LNCAP (cell line): Measurements from ENCODE around the gene RNU2-63P.

Source experiments
- CTCF ChIP-seq: fragments of 450-650 bp; IDR thresholded peaks from 2 replicates; pipeline ENCODE4 v1.5.1; 2017; ENCODE audit warnings: mild to moderate bottlenecking

The RNU2-63P gene

DNA sequence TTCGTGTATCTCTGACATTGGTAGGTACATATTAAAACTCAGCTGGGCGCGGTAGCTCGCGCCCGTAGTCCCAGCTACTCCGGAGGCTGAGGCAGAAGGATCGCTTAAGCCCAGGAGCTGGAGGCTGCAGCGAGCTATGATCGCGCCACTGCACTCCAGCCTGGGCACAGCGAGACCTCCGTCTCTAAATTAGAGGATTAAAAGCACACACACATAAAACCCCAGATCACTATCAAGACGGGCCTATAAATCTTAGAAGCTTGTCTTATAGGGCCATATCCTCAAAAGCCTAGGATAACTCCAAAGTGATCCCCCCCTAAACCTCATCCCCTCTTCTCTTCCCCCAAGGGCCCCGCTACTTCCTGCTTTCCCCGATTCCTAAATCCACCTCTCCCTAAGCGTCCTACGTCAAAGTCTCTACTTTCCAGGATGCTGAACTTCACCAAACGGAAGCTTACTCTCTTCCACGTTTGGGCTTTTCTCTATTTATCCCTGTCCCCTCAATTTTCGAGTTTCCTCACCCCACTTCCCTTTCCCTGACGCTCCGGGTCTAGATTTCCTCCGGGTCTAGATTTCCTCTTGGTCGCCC, 38.5 kb upstream of the RNU2-63P start:
- no peak for TF ChIP-seq CTCF

DNA sequence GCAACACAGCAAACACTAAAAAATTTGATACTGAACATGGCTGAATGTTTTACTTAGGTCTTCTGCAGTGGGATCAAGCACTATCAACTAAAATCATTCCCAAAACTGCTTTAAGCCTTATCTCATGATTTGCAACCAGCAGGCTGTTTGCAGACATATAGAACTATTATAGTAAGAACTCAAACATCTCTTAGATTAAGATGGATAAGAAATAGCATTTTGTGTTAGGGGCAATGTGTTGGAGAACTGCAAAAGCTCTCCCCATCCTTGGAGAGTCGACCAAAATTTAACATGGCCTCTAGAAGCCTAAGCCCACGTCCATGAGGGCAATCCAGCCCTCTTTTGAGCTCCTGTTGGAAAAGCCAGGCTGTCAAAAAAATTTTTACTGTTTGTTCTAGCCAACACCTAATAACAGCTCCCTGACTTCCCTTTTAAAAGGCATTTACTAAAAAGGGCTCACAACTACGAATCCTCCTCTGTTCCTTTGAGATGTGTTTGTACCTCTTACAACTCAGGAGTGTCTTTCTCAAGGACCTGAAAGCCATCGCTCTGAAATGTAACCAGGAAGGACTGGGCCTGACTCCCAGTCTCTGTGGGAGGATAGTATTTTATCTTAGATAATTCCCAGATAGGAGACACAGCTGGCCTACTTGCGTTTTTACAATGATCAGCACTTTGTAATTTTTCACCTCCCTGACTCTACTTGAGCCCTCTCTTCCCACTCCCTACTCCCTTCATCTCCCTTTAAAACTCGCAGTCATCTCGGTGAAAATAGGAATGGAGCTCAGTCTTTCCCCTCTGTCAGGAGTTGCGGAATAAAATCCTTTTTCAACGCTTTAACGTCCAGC, 37.8 kb upstream of the RNU2-63P start:
- no peak for TF ChIP-seq CTCF

DNA sequence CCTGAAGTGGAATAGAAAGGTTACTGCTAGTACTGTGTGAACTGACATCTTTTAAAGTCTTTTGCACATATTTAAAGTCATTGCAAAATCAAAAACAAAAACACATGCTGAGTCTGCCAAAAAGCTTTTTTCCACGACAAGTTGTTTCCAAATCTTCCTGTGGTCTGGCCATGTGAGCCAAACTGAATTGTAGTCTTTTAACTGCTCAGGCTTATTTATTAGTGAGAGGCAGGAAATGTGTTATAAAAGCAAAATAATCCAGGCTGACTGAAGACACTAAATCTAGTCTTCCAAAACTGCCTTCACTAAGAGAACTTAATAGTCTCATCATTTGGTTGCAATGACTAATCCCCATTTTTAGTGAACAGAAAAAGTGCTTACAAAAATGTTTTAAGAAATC, 36.9 kb upstream of the RNU2-63P start:
- TF ChIP-seq CTCF = no peak

DNA sequence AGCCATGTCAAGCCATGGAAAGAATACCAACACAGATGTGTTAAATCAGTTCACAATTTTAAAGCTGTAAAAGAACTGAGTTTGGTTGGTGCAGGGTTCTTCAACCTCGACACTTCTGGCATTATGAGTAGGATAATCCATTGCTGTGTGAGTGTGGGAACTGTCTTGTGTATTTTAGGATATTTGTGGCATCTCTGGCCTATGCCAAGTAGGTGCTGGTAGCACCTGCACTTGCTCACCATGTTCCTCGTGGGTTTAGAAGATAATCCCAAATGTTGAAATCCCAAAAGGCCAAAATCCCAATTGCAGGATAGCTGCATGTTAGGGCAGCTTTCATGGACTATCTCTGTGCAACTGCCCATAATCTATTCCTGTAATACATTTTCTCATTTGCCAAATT, 35.4 kb upstream of the RNU2-63P start:
- TF ChIP-seq CTCF = no peak

DNA sequence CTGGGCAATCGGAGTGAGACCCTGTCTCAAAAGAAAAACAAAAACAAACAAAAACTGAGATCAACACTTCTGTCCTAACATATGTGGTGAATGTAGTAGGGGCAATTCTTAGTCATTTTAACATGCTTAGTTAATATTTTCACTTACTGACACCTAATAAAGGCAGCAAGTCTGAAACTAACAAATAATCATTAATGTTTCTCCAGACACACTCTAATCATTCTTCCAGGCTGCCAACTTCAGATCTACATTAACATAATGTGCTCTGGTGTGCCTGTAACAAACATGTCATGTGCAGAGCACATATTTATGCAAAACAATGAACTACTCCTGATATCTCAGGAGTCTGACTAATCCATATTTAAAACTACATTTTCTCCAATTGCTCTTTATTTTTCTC, 33.3 kb upstream of the RNU2-63P start:
- no peak for TF ChIP-seq CTCF

GRCh38 chr2:88048541-88048940, 32.2 kb upstream of the RNU2-63P start:
- no peak for TF ChIP-seq CTCF

DNA sequence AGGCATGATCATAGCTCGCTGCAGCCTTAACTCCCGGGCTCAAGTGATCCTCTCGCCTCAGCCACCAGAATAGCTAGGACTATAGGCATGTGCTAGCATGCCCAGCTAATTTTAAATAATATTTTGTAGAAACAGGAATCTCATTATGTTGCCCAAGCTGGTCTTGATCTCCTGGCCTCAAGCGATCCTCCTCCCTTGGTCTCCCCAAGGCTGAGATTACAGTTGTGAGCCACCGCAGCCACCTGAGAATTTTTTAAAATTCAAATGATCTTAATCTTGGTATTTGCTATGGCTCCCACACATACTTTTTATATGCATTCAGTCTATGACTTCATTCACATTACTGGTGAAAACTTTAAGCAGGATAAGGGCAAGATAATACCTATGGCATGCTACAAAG, 26.1 kb upstream of the RNU2-63P start:
- no peak for TF ChIP-seq CTCF
